ENCODE measurements around the gene GABRG3.

The GABRG3 gene

DNA sequence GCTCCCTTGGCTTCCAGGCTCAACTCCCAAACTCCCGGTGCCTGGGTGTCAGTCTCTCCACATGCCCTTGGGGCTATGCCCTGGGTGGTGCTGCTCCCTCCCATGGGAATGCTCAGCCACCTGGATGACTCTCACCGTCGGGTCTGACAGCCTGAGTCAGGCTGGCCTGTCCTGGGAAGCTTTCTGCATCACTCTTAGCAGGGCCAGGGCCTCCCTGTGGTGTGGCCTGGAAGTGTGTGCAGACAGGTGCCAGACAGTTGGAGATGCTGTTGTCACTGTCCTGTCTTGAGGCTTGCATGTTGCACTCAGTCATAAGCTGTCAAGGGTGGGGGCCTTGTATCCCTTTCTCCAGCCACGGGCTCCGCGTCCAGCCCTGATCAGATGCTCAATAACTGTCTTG lies 71.7 kb downstream of the GABRG3 start:
- TF ChIP-seq, protein P1, sequence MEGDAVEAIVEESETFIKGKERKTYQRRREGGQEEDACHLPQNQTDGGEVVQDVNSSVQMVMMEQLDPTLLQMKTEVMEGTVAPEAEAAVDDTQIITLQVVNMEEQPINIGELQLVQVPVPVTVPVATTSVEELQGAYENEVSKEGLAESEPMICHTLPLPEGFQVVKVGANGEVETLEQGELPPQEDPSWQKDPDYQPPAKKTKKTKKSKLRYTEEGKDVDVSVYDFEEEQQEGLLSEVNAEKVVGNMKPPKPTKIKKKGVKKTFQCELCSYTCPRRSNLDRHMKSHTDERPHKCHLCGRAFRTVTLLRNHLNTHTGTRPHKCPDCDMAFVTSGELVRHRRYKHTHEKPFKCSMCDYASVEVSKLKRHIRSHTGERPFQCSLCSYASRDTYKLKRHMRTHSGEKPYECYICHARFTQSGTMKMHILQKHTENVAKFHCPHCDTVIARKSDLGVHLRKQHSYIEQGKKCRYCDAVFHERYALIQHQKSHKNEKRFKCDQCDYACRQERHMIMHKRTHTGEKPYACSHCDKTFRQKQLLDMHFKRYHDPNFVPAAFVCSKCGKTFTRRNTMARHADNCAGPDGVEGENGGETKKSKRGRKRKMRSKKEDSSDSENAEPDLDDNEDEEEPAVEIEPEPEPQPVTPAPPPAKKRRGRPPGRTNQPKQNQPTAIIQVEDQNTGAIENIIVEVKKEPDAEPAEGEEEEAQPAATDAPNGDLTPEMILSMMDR (IDR thresholded peaks at IDR 0.05; ENCODE audit: low read depth, low read length, missing control alignments), result no peak
- no peak overlapping the region for H3K4me3 ChIP-seq (replicated peaks; ENCODE audit: low read depth, low read length)
- no peak for DNase-seq (ENCODE audit: extremely low read depth, low read depth)

- TF ChIP-seq, protein P1 (IDR thresholded peaks at IDR 0.05; ENCODE audit: low read depth, low read length, missing control alignments), result no peak
- DNase-seq (ENCODE audit: extremely low read depth, low read depth), result no peak
- H3K4me3 ChIP-seq (replicated peaks; ENCODE audit: low read depth, low read length), result no peak overlapping the region
Observed at GRCh38 chr15:27043770-27044169, 72.8 kb downstream of the GABRG3 start.

DNA sequence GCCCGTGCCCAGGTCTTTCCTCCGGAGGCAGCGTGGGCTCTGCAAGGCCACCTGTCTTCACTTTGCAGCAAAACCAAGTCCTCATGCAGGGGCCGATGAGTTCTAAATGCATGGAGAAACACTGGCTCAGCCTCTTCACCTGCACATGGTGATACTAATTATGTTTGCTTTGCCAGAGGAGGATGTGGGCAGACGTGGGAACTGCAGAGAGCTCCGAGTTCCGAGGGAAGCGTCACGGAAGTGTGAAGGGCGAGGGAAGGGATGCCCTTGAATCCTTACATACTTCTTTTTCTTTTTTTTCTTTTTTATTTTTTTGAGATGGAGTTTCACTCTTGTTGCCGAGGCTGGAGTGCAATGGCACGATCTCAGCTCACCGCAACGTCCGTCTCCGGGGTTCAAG lies 74.8 kb downstream of the GABRG3 start:
- H3K4me3 ChIP-seq (replicated peaks; ENCODE audit: low read depth, low read length), result no peak overlapping the region
- DNase-seq (ENCODE audit: extremely low read depth, low read depth), result no peak
- TF ChIP-seq, protein P1 (IDR thresholded peaks at IDR 0.05; ENCODE audit: low read depth, low read length, missing control alignments), result no peak

DNA sequence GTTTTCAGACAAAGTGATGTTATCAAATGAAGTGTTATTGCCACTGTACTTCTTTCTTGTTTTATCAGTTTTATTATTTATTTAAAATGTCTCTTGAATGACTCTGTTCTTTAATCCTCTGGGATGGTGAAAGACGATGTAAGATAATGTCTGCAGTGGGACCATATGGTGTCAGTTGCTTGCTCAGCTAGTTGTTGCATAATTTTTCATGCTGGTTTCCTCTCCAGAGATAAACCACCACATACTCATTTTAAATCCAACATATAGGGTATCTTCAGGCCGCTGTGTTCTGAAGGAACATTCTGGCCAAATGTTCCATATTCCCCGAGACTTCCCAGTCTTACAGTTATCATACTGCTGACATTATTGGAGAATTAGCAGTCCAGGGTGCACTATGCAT lies 75.9 kb downstream of the GABRG3 start:
- TF ChIP-seq, protein P1 (IDR thresholded peaks at IDR 0.05; ENCODE audit: low read depth, low read length, missing control alignments), result no peak
- DNase-seq (ENCODE audit: extremely low read depth, low read depth), result no peak
- no peak overlapping the region for H3K4me3 ChIP-seq (replicated peaks; ENCODE audit: low read depth, low read length)

DNA sequence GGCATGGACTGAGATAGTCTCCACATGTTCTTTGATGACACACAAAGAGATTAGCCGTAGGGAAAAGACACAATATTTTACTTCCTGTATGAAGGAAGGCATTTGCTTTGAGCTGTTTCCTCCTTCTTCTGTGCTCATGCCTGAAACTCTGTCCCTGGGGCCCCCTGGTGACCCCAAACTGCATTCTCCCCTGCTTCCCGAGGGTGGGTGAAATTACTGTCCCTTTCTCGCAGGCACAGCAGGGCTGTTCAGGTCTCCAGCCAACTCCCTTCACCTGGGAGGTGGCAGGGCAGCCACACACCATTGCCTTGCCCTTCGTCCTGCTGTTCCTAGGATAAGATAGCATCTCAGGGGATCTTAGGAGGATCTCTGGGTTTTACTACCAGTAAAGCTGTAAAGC lies 79.2 kb downstream of the GABRG3 start:
- DNase-seq (ENCODE audit: extremely low read depth, low read depth), result no peak

DNA sequence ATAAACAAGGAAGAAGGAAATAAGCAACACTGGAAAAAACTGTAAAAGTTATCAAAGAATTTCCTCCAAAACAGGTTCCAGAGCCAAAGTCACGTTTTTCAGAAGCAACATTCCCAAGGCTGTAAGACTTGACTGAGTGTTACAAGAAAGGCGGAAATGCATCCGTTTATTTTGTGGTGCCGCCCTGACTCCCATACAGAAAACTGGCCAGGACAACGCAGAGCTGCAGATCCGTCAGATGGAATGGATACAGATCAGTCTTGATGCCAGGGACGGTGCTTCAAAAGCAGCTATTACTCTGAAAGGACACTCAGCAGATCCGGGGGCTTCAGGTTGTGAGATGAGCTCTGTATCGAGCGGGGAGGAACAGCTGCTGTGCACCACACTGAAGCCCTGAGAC lies 83.4 kb downstream of the GABRG3 start:
- TF ChIP-seq, protein P1 (IDR thresholded peaks at IDR 0.05; ENCODE audit: low read depth, low read length, missing control alignments), result no peak
- DNase-seq (ENCODE audit: extremely low read depth, low read depth), result no peak
- no peak overlapping the region for H3K4me3 ChIP-seq (replicated peaks; ENCODE audit: low read depth, low read length)

More for the DNA sequence above, 79.2 kb downstream of the GABRG3 start:
- H3K4me3 ChIP-seq (replicated peaks; ENCODE audit: low read depth, low read length), result no peak overlapping the region
- TF ChIP-seq, protein P1 (IDR thresholded peaks at IDR 0.05; ENCODE audit: low read depth, low read length, missing control alignments), result no peak

GRCh38 chr15:27057904-27058645 lies 87.1 kb downstream of the GABRG3 start:
- no peak for DNase-seq (ENCODE audit: extremely low read depth, low read depth)
- H3K4me3 ChIP-seq (replicated peaks; ENCODE audit: low read depth, low read length), result no peak overlapping the region
- TF ChIP-seq, protein P1 (IDR thresholded peaks at IDR 0.05; ENCODE audit: low read depth, low read length, missing control alignments), result no peak
